Endothelial cell of umbilical vein (primary cell): ENCODE measurements around the gene KIF26A. TPM values are rescaled to one million over a fixed set of nuclear protein-coding genes. Genes with fewer than 3 reads are reported as not detected.

ENCODE experiments used
- BruUV-seq: library from RNA; stranded (reverse); fragments of 400-500 nt; replicated peaks from 2 replicates; lab custom pipeline; 2021; lab: Mats Ljungman, UMichigan
- CTCF ChIA-PET: fragments of 300-600, 350-600 bp; sonication (Branson Sonifier 250); formaldehyde crosslinking; loops from one replicate; lab custom pipeline; 2021; ENCODE audit warnings: antibody characterized with exemption, inconsistent platforms; lab: Charles Lee
- POLR2A ChIA-PET: fragments of 300-600, 350-600 bp; sonication (Branson Sonifier 250); formaldehyde crosslinking; loops from one replicate; lab custom pipeline; 2021; ENCODE audit warnings: antibody characterized with exemption, inconsistent platforms; lab: Charles Lee
- DNase-seq: peaks from one replicate; pipeline ENCODE4 v3.0.0-alpha.2; 2011; ENCODE audit warnings: low read depth, low spot score
- FAIRE-seq: peaks from 2 replicates; lab custom pipeline; 2011; peaks lifted over from hg19 to GRCh38; lab: Jason Lieb, UNC
- H2AFZ ChIP-seq: 2 replicates; pipeline ENCODE4 v1.6.0; 2012; ENCODE audit warnings: low read depth, low read length, control low read depth, inconsistent platforms
- H3K27ac ChIP-seq: 2 replicates; pipeline ENCODE4 v1.5.1; 2011; ENCODE audit warnings: low read depth, mild to moderate bottlenecking, control low read depth, low read length, moderate library complexity; ENCODE audit not compliant: insufficient read depth
- H3K27me3 ChIP-seq, 2 experiments: 2 replicates each; pipeline versions ENCODE4 v1.6.0 to v1.6.1; 2011; ENCODE audit warnings: low read length in 2 of 2, mixed read lengths in 1 of 2; ENCODE audit not compliant: control insufficient read depth in 2 of 2, insufficient read depth in 2 of 2
- H3K36me3 ChIP-seq, 2 experiments: 2 replicates in 1 of 2; 3 replicates in 1 of 2; pipeline ENCODE4 v1.5.1; 2011; ENCODE audit warnings: low read length in 2 of 2, mild to moderate bottlenecking in 1 of 2, moderate library complexity in 1 of 2; ENCODE audit not compliant: control insufficient read depth in 2 of 2, insufficient read depth in 2 of 2; ENCODE audit errors: extremely low read depth in 1 of 2
- H3K4me1 ChIP-seq: 3 replicates; pipeline ENCODE4 v1.5.1; 2011; ENCODE audit warnings: mild to moderate bottlenecking, low read length; ENCODE audit not compliant: control insufficient read depth, insufficient read depth; ENCODE audit errors: extremely low read depth
- H3K4me2 ChIP-seq: 2 replicates; pipeline ENCODE4 v1.6.1; 2011; ENCODE audit warnings: low read length, control low read depth, mixed read lengths; ENCODE audit not compliant: insufficient read depth
- H3K4me3 ChIP-seq, 3 experiments: fragments of 200-600 bp in 1 of 3; sonication (generic), shearing (Covaris generic) in 1 of 3; replicated peaks in 1 of 3; 2 replicates each; pipeline ENCODE4 v1.5.1; 2011 to 2016; ENCODE audit warnings: control low read depth in 3 of 3, low read length in 3 of 3, mild to moderate bottlenecking in 2 of 3, inconsistent platforms in 1 of 3, low read depth in 1 of 3, moderate library complexity in 1 of 3; ENCODE audit not compliant: insufficient read depth in 1 of 3
- H3K79me2 ChIP-seq: 2 replicates; pipeline ENCODE4 v1.6.0; 2012; ENCODE audit warnings: low read length, inconsistent platforms; ENCODE audit not compliant: control insufficient read depth, insufficient read depth
- H3K9ac ChIP-seq: replicated peaks from 2 replicates; pipeline ENCODE3; 2011; ENCODE audit warnings: low read length, control low read depth; ENCODE audit not compliant: insufficient read depth; ENCODE audit errors: extremely low read depth
- H3K9me1 ChIP-seq: replicated peaks from 3 replicates; pipeline ENCODE4 v1.6.0; 2011; ENCODE audit warnings: mild to moderate bottlenecking, low read length; ENCODE audit not compliant: control insufficient read depth, insufficient read depth; ENCODE audit errors: extremely low read depth
- H3K9me3 ChIP-seq: replicated peaks from 2 replicates; pipeline ENCODE4 v1.5.1; 2012; ENCODE audit warnings: low read length, inconsistent platforms; ENCODE audit not compliant: control insufficient read depth, insufficient read depth
- H4K20me1 ChIP-seq: replicated peaks from 2 replicates; pipeline ENCODE3; 2011; ENCODE audit warnings: mild to moderate bottlenecking, low read length; ENCODE audit not compliant: control insufficient read depth, insufficient read depth; ENCODE audit errors: extremely low read depth
- EZH2 ChIP-seq: IDR thresholded peaks from 2 replicates; pipeline ENCODE4 v1.6.1; 2012; ENCODE audit warnings: borderline replicate concordance, low read depth, mild to moderate bottlenecking, moderate library complexity, low read length, inconsistent platforms; ENCODE audit not compliant: severe bottlenecking
- FOS ChIP-seq: IDR thresholded peaks from 2 replicates; pipeline ENCODE4 v1.6.1; 2011; ENCODE audit warnings: mild to moderate bottlenecking, low read length, moderate library complexity, borderline replicate concordance; ENCODE audit not compliant: insufficient read depth
- GATA2 ChIP-seq: IDR thresholded peaks from 2 replicates; pipeline ENCODE4 v1.7.0; 2011; ENCODE audit warnings: low read depth, mild to moderate bottlenecking, moderate library complexity, mixed read lengths, low read length; ENCODE audit not compliant: insufficient read length, insufficient read depth
- JUN ChIP-seq: IDR thresholded peaks from 2 replicates; pipeline ENCODE4 v1.6.1; 2011; ENCODE audit warnings: borderline replicate concordance, low read depth; ENCODE audit not compliant: insufficient read length, insufficient read depth
- MYC ChIP-seq: IDR thresholded peaks from one replicate; pipeline ENCODE4 v1.6.1; 2011; ENCODE audit warnings: mild to moderate bottlenecking, low read depth, low read length
- POLR2A ChIP-seq: IDR thresholded peaks from 2 replicates; pipeline ENCODE4 v1.6.1; 2012; ENCODE audit warnings: low read depth, mild to moderate bottlenecking, control low read depth, low read length
- POLR2AphosphoS5 ChIP-seq: IDR thresholded peaks from 2 replicates; pipeline ENCODE4 v1.6.1; 2012; ENCODE audit warnings: low read depth, mild to moderate bottlenecking, control low read depth, low read length, moderate library complexity; ENCODE audit not compliant: insufficient read depth
- dilution Hi-C: fragments of 300-500 bp; cut with MboI; formaldehyde crosslinking; loops from one replicate; pipeline ENCODE4 v1.15.0; 2019; ENCODE audit warnings: low sequenced_read_pairs; ENCODE audit not compliant: extremely low pct_ligation_motif_present
- intact Hi-C: fragments of 100-400 bp; cut with micrococcal nuclease; formaldehyde crosslinking; loops from one replicate; pipeline ENCODE4 v1.10.0; 2022
- polyA plus RNA-seq, 4 experiments: library from polyadenylated mRNA; depleted of rRNA in 3 of 4; stranded (reverse) in 3 of 4; unstranded in 1 of 4; fragments of >200 nt; gene quantifications; 2 replicates each; pipeline versions ENCODE4 v1.2.1 to v1.2.3, GENCODE V29; 2011 to 2012; ENCODE audit warnings: missing spikeins in 1 of 4
- total RNA-seq: library from RNA; stranded (reverse); gene quantifications from 2 replicates; pipeline ENCODE4 v1.2.3, GENCODE V29; 2021
- TF ChIP-seq, protein P1 (sequence below), 2 donors: IDR thresholded peaks; 1 replicate in 1 of 2; 2 replicates in 1 of 2; pipeline ENCODE4 v1.5.1; 2011; ENCODE audit warnings: low read length in 2 of 2, mild to moderate bottlenecking in 2 of 2, moderate library complexity in 2 of 2, control low read depth in 1 of 2, inconsistent platforms in 1 of 2, low read depth in 1 of 2; ENCODE audit not compliant: insufficient read depth in 1 of 2; ENCODE audit errors: extremely low read depth in 1 of 2
- TF ChIP-seq, protein P2 (sequence below): IDR thresholded peaks from 2 replicates; pipeline ENCODE4 v1.6.1; 2011; ENCODE audit not compliant: insufficient read depth, insufficient read length

The KIF26A gene
- total and polyA plus RNA-seq, 2 donors (not counting 3 experiments of a cell fraction or from before 2014, with no cell fraction given), result 3.6 to 10.7 TPM

DNA sequence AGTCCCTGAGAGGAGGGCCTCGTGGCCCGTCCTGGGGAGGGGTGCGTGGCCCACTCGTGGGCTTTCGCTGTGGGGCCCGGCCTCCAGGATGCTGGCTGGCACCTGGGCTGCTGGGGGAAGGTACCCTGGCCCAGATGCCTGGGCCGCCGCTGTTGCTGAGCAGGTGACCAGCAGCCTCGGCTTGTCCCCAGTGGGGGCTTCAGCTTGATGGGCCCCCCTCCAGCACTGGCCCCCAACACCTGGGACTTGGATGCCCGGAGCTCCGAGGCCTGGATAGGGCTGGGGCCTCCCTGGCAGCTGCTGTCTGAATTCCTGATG is 10.8 kb downstream of the KIF26A start:
- POLR2A ChIA-PET, result interaction anchor here (0.6 kb wide), 1 partner anchor 376 kb away, joined by 5 read pairs; no protein-coding TSS in a partner anchor
- intact Hi-C loops, result loop anchor here (2.0 kb wide), 1 partner anchor 36 kb away; no protein-coding TSS in a partner anchor
- CTCF ChIA-PET, result no interaction called here
- Histone ChIP-seq H3K4me3 (no peak overlapping the region), H3K27me3 (no peaks in the 10 kb centered on the region), H3K4me2 (no peak overlapping the region), H4K20me1 (no peaks in the 10 kb centered on the region), H3K36me3 (peaks cover 0 to 10% of the 10 kb centered on the region in 2 experiments), H3K9ac (no peak overlapping the region), H3K27ac (no peak overlapping the region), H3K9me1 (no peaks in the 10 kb centered on the region), H3K4me1 (peaks cover 26% of the 10 kb centered on the region), H3K9me3 (no peaks in the 10 kb centered on the region), H2AFZ (no peak overlapping the region), H3K79me2 (no peaks in the 10 kb centered on the region)
- DNase-seq (no peak), FAIRE-seq (no peak)
- dilution Hi-C loops, result no loop called here
- TF ChIP-seq MYC, result no peak
- no peak for TF ChIP-seq JUN
- TF ChIP-seq POLR2AphosphoS5, result no peak
- TF ChIP-seq FOS, result no peak
- no peak for TF ChIP-seq EZH2
- TF ChIP-seq, protein P1, sequence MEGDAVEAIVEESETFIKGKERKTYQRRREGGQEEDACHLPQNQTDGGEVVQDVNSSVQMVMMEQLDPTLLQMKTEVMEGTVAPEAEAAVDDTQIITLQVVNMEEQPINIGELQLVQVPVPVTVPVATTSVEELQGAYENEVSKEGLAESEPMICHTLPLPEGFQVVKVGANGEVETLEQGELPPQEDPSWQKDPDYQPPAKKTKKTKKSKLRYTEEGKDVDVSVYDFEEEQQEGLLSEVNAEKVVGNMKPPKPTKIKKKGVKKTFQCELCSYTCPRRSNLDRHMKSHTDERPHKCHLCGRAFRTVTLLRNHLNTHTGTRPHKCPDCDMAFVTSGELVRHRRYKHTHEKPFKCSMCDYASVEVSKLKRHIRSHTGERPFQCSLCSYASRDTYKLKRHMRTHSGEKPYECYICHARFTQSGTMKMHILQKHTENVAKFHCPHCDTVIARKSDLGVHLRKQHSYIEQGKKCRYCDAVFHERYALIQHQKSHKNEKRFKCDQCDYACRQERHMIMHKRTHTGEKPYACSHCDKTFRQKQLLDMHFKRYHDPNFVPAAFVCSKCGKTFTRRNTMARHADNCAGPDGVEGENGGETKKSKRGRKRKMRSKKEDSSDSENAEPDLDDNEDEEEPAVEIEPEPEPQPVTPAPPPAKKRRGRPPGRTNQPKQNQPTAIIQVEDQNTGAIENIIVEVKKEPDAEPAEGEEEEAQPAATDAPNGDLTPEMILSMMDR (IDR thresholded peaks at IDR 0.05; ENCODE audit: extremely low read depth in 1 of 2, insufficient read depth in 1 of 2, low read depth in 1 of 2, low read length in 2 of 2), result no peak
- TF ChIP-seq GATA2, result no peak
- TF ChIP-seq, protein P2, sequence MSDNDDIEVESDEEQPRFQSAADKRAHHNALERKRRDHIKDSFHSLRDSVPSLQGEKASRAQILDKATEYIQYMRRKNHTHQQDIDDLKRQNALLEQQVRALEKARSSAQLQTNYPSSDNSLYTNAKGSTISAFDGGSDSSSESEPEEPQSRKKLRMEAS, result no peak
- no peak for TF ChIP-seq POLR2A
- no TSS peak for BruUV-seq
